Measurements from ENCODE around the gene PAOX.

- no peak for TF ChIP-seq CTCF (IDR thresholded peaks at IDR 0.05)
- TF ChIP-seq POLR2AphosphoS5 (IDR thresholded peaks at IDR 0.05; ENCODE audit: insufficient read depth in 1 of 2, low read depth in 1 of 2), result no peak
- no peak for TF ChIP-seq POLR2A (IDR thresholded peaks at IDR 0.05)
Observed at GRCh38 chr10:133351408-133352318, 27.4 kb upstream of the PAOX start.
